ENCODE measurements around the gene PIAS1.

- no peak for TF ChIP-seq CTCF (IDR thresholded peaks at IDR 0.05)
- TF ChIP-seq POLR2A (IDR thresholded peaks at IDR 0.05): no peak
Observed at GRCh38 chr15:68080334-68080733, 26.2 kb downstream of the PIAS1 start.

All from body of pancreas (tissue), 4 donors.